ENCODE results near the gene TTF2. TPM values are rescaled to one million over a fixed set of nuclear protein-coding genes. Genes with fewer than 3 reads are reported as not detected.

TTF2 gene
- total RNA-seq, 1 experiment from 2014 or later: 91.4 TPM

- Histone ChIP-seq H3K36me3 (ENCODE audit: insufficient read depth, low read length, poor library complexity, severe bottlenecking) (no peaks in the 10 kb centered on the region), H3K4me3 (ENCODE audit: low read depth, low read length, poor library complexity, severe bottlenecking) (no peak overlapping the region), H3K27ac (ENCODE audit: low read depth, low read length, poor library complexity, severe bottlenecking) (no peak overlapping the region), H3K27me3 (replicated peaks; ENCODE audit: insufficient read depth, low read depth, low read length, poor library complexity) (no peaks in the 10 kb centered on the region), H3K4me1 (ENCODE audit: insufficient read depth, low read length, poor library complexity, severe bottlenecking) (no peaks in the 10 kb centered on the region), H3K9me3 (ENCODE audit: low read depth, low read length, poor library complexity, severe bottlenecking) (no peaks in the 10 kb centered on the region)
- POLR2A ChIA-PET (ENCODE audit: low non-redundant PET): no interaction called here
- no peak for DNase-seq (ENCODE audit: low spot score)
- BruUV-seq (replicated peaks): no TSS peak
- TF ChIP-seq CTCF (conservative IDR thresholded peaks at IDR 0.05; ENCODE audit: low read depth, low read length) (no peak), EZH2 (IDR thresholded peaks at IDR 0.05; ENCODE audit: borderline replicate concordance, low read depth, low read length, poor library complexity, severe bottlenecking) (no peak)
- CTCF ChIA-PET: no interaction called here
- intact Hi-C loops (cut with micrococcal nuclease; ENCODE audit: unreplicated experiment): no loop called here
Observed at GRCh38 chr1:117025568-117025967, 34.6 kb upstream of the TTF2 start.

GRCh38 chr1:117026361-117026760 lies 33.8 kb upstream of the TTF2 start:
- intact Hi-C loops (cut with micrococcal nuclease; ENCODE audit: unreplicated experiment): no loop called here
- TF ChIP-seq EZH2 (IDR thresholded peaks at IDR 0.05; ENCODE audit: borderline replicate concordance, low read depth, low read length, poor library complexity, severe bottlenecking) (no peak), CTCF (conservative IDR thresholded peaks at IDR 0.05; ENCODE audit: low read depth, low read length) (no peak)
- Histone ChIP-seq H3K4me1 (ENCODE audit: insufficient read depth, low read length, poor library complexity, severe bottlenecking) (no peaks in the 10 kb centered on the region), H3K4me3 (ENCODE audit: low read depth, low read length, poor library complexity, severe bottlenecking) (no peak overlapping the region), H3K27ac (ENCODE audit: low read depth, low read length, poor library complexity, severe bottlenecking) (no peak overlapping the region), H3K36me3 (ENCODE audit: insufficient read depth, low read length, poor library complexity, severe bottlenecking) (no peaks in the 10 kb centered on the region), H3K9me3 (ENCODE audit: low read depth, low read length, poor library complexity, severe bottlenecking) (no peaks in the 10 kb centered on the region), H3K27me3 (replicated peaks; ENCODE audit: insufficient read depth, low read depth, low read length, poor library complexity) (no peaks in the 10 kb centered on the region)
- no TSS peak for BruUV-seq (replicated peaks)
- no peak for DNase-seq (ENCODE audit: low spot score)
- POLR2A ChIA-PET (ENCODE audit: low non-redundant PET): no interaction called here
- CTCF ChIA-PET: no interaction called here

- Histone ChIP-seq H3K27me3 (replicated peaks; ENCODE audit: insufficient read depth, low read depth, low read length, poor library complexity) (no peaks in the 10 kb centered on the region), H3K9me3 (ENCODE audit: low read depth, low read length, poor library complexity, severe bottlenecking) (no peaks in the 10 kb centered on the region), H3K27ac (ENCODE audit: low read depth, low read length, poor library complexity, severe bottlenecking) (no peak overlapping the region), H3K4me1 (ENCODE audit: insufficient read depth, low read length, poor library complexity, severe bottlenecking) (no peaks in the 10 kb centered on the region), H3K36me3 (ENCODE audit: insufficient read depth, low read length, poor library complexity, severe bottlenecking) (no peaks in the 10 kb centered on the region), H3K4me3 (ENCODE audit: low read depth, low read length, poor library complexity, severe bottlenecking) (no peak overlapping the region)
- no peak for DNase-seq (ENCODE audit: low spot score)
- intact Hi-C loops (cut with micrococcal nuclease; ENCODE audit: unreplicated experiment): no loop called here
- no TSS peak for BruUV-seq (replicated peaks)
- TF ChIP-seq EZH2 (IDR thresholded peaks at IDR 0.05; ENCODE audit: borderline replicate concordance, low read depth, low read length, poor library complexity, severe bottlenecking): no peak
- POLR2A ChIA-PET (ENCODE audit: low non-redundant PET): no interaction called here
- CTCF ChIA-PET: no interaction called here
Observed at GRCh38 chr1:117029685-117030084, 30.4 kb upstream of the TTF2 start.

GRCh38 chr1:117030271-117030877 lies 29.8 kb upstream of the TTF2 start:
- intact Hi-C loops (cut with micrococcal nuclease; ENCODE audit: unreplicated experiment): no loop called here
- no peak for DNase-seq (ENCODE audit: low spot score)
- ChIA-PET CTCF (no interaction called here), POLR2A (ENCODE audit: low non-redundant PET) (no interaction called here)
- BruUV-seq (replicated peaks): no TSS peak
- H3K27ac ChIP-seq (ENCODE audit: low read depth, low read length, poor library complexity, severe bottlenecking): no peak overlapping the region
- H3K4me1 ChIP-seq (ENCODE audit: insufficient read depth, low read length, poor library complexity, severe bottlenecking): no peaks in the 10 kb centered on the region
- no peaks in the 10 kb centered on the region for H3K9me3 ChIP-seq (ENCODE audit: low read depth, low read length, poor library complexity, severe bottlenecking)
- no peaks in the 10 kb centered on the region for H3K36me3 ChIP-seq (ENCODE audit: insufficient read depth, low read length, poor library complexity, severe bottlenecking)
- no peaks in the 10 kb centered on the region for H3K27me3 ChIP-seq (replicated peaks; ENCODE audit: insufficient read depth, low read depth, low read length, poor library complexity)
- H3K4me3 ChIP-seq (ENCODE audit: low read depth, low read length, poor library complexity, severe bottlenecking): no peak overlapping the region
- no peak for TF ChIP-seq CTCF (conservative IDR thresholded peaks at IDR 0.05; ENCODE audit: low read depth, low read length)
- no peak for TF ChIP-seq EZH2 (IDR thresholded peaks at IDR 0.05; ENCODE audit: borderline replicate concordance, low read depth, low read length, poor library complexity, severe bottlenecking)
